Gastrocnemius medialis (tissue), 4 donors: Measurements from ENCODE around the gene RETREG1. TPM values are rescaled to one million over a fixed set of nuclear protein-coding genes. Genes with fewer than 3 reads are reported as not detected.

Experiments
- ATAC-seq, 2 donors: fragments of 150-250 bp; one replicate each; pipeline ENCODE4 v1.9.1; 2016
- DNase-seq, 2 donors: peaks; one replicate each; pipeline ENCODE4 v3.0.0-alpha.2; 2019
- H3K27ac ChIP-seq, 4 donors: fragments of 200-600 bp; sonication (generic); 1 replicate in 1 of 4; 2 replicates in 3 of 4; pipeline ENCODE4 v1.5.1; 2016 to 2018; ENCODE audit warnings: mild to moderate bottlenecking in 2 of 4, moderate library complexity in 1 of 4
- H3K27me3 ChIP-seq, 3 donors: fragments of 200-600 bp; sonication (generic) in 2 of 3; 1 replicate in 1 of 3; 2 replicates in 2 of 3; pipeline versions ENCODE4 v1.5.1 to v1.6.0; 2016 to 2019; ENCODE audit warnings: mild to moderate bottlenecking in 1 of 3, moderate library complexity in 1 of 3
- H3K36me3 ChIP-seq, 2 donors: fragments of 200-600 bp; sonication (generic) in 1 of 2; one replicate each; pipeline ENCODE4 v1.5.1; 2017 to 2018
- H3K4me1 ChIP-seq, 2 donors: fragments of 200-600 bp; sonication (generic) in 1 of 2; one replicate each; pipeline ENCODE4 v1.5.1; 2016 to 2017; ENCODE audit warnings: mild to moderate bottlenecking in 2 of 2
- H3K4me3 ChIP-seq, 4 donors: fragments of 200-600 bp; sonication (generic) in 3 of 4; 1 replicate in 1 of 4; 2 replicates in 3 of 4; pipeline ENCODE4 v1.5.1; 2016 to 2019; ENCODE audit warnings: mild to moderate bottlenecking in 2 of 4
- H3K9me3 ChIP-seq, 3 donors: fragments of 200-600 bp; sonication (generic) in 2 of 3; 1 replicate in 1 of 3; 2 replicates in 2 of 3; pipeline ENCODE4 v1.5.1; 2016 to 2019
- POLR2A ChIP-seq, 2 donors: fragments of 450-650 bp; IDR thresholded peaks; one replicate each; pipeline ENCODE4 v1.6.1; 2017; ENCODE audit warnings: antibody characterized with exemption in 2 of 2, mild to moderate bottlenecking in 2 of 2, moderate library complexity in 2 of 2
- in situ Hi-C, 4 donors: fragments of 200-750 bp; cut with MboI; loops; one replicate each; pipeline versions ENCODE4 v1.15.0 to v1.8.0; 2017; ENCODE audit warnings: low sequenced_read_pairs in 4 of 4
- intact Hi-C: fragments of 100-400 bp; cut with DNase I; formaldehyde crosslinking; loops from one replicate; pipeline ENCODE4 v1.15.1; 2023; ENCODE audit warnings: low total_unique reads
- total RNA-seq, 4 donors: library from RNA; depleted of rRNA; stranded (reverse); fragments of >200 nt; gene quantifications; one replicate each; pipeline versions ENCODE4 v1.1.0 to v1.2.3, GENCODE V29; 2016
- TF ChIP-seq, protein P1 (sequence below), 5 experiments: fragments of 450-650 bp in 3 of 5; fragments of 200-600 bp in 2 of 5; sonication (generic) in 2 of 5; IDR thresholded peaks in 4 of 5; conservative IDR thresholded peaks in 1 of 5; 1 replicate in 4 of 5; 2 replicates in 1 of 5; pipeline ENCODE4 v1.5.1; 2016 to 2019; ENCODE audit warnings: antibody characterized with exemption in 5 of 5, mild to moderate bottlenecking in 3 of 5, moderate library complexity in 3 of 5

The RETREG1 gene
- total RNA-seq, 4 donors from 2014 or later, result 94.2 to 380 (median 305) TPM

DNA sequence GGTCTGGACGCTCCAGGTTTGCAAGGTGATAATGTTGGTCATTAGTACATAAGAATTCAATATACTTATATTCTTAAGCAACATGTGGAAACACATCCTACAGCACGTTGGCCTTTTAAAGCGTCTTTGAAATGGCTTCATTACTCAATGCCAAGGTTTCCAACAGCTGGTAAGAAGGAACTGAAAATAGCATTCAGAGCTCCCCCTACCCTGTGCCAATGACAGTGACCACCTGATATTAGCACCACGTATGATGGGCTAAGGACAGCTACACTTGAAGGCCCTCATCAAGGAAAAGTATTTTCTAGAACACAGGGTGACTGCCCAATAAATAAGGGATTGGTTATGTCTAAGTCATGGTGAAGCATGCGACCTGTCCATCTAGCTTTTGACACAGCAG lies 161.1 kb downstream of the RETREG1 start:
- Histone ChIP-seq H3K27me3 (no peaks in the 10 kb centered on the region), H3K4me3 (no peak overlapping the region), H3K4me1 (peaks cover 62 to 65% of the 10 kb centered on the region in 2 donors), H3K27ac (peak overlapping the region; percentile 68 to 92 (median 76)), H3K36me3 (peaks cover 0 to 32% of the 10 kb centered on the region in 2 donors), H3K9me3 (no peaks in the 10 kb centered on the region)
- TF ChIP-seq, protein P1, sequence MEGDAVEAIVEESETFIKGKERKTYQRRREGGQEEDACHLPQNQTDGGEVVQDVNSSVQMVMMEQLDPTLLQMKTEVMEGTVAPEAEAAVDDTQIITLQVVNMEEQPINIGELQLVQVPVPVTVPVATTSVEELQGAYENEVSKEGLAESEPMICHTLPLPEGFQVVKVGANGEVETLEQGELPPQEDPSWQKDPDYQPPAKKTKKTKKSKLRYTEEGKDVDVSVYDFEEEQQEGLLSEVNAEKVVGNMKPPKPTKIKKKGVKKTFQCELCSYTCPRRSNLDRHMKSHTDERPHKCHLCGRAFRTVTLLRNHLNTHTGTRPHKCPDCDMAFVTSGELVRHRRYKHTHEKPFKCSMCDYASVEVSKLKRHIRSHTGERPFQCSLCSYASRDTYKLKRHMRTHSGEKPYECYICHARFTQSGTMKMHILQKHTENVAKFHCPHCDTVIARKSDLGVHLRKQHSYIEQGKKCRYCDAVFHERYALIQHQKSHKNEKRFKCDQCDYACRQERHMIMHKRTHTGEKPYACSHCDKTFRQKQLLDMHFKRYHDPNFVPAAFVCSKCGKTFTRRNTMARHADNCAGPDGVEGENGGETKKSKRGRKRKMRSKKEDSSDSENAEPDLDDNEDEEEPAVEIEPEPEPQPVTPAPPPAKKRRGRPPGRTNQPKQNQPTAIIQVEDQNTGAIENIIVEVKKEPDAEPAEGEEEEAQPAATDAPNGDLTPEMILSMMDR (IDR thresholded peaks at IDR 0.05 in 4 of 5, conservative IDR thresholded peaks at IDR 0.05 in 1 of 5), result no peak
- ATAC-seq, result peak in 1 of 2 donors; percentile 50
- intact Hi-C loops (loop anchor here (2.0 to 10.0 kb wide), 4 partner anchors 95 to 319 kb away; no protein-coding TSS in a partner anchor), in situ Hi-C loops (loop anchor here in 3 of 4 donors (5.0 to 25.0 kb wide), 3 partner anchors 97 to 732 kb away; no protein-coding TSS in a partner anchor)
- no peak for DNase-seq

DNA sequence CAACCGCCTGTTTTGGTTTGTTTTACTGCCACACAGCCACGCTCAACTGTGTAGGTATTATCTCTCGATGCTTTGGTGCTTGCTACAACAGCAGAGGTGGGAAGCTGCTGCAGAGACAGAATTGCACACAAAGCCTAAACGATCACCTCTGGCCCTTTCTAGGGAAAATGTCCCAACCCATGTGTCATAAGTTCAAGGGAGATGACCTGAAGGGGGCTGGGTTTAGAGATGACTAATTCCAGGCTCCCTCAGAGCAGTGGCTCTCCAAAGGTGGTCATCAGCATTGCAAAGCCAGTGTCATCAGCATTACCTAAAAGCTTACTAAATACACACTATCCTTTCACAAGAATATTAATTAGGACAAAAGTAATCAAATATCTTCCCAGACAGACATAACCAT lies 162.1 kb downstream of the RETREG1 start:
- no peaks in the 10 kb centered on the region for H3K9me3 ChIP-seq
- H3K27ac ChIP-seq, result peak overlapping the region in 1 of 4 donors; percentile 92
- intact Hi-C loops, result loop anchor here (5.0 to 10.0 kb wide), 2 partner anchors 213 to 320 kb away; no protein-coding TSS in a partner anchor
- H3K4me1 ChIP-seq, result peaks cover 52 to 56% of the 10 kb centered on the region in 2 donors
- TF ChIP-seq, protein P1 (IDR thresholded peaks at IDR 0.05 in 4 of 5, conservative IDR thresholded peaks at IDR 0.05 in 1 of 5), result no peak
- TF ChIP-seq POLR2A (IDR thresholded peaks at IDR 0.05), result no peak
- H3K4me3 ChIP-seq, result no peak overlapping the region
- no peak for ATAC-seq
- H3K36me3 ChIP-seq, result peaks cover 2 to 42% of the 10 kb centered on the region in 2 donors
- in situ Hi-C loops, result loop anchor here in 3 of 4 donors (5.0 to 25.0 kb wide), 3 partner anchors 98 to 733 kb away; no protein-coding TSS in a partner anchor
- no peaks in the 10 kb centered on the region for H3K27me3 ChIP-seq
- no peak for DNase-seq

DNA sequence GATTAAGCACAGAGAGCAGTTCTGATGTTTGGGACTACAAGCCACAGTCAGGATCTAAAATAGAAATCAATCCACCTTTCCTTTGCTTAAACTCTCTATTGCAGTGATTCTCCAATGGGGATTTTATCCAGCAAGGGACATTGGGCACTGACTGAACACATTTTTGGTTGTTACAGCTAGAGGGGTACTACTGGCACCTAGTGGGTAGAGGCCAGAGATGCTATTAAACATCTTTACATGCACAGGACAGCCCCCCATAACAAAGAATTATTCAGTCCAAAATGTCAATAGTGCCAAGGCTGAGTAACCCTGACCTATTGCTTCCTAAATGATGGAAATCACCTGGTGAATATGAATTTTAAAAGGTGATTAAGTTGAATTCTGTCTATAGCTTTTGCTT lies 163.2 kb downstream of the RETREG1 start:
- ATAC-seq, result no peak
- no peak overlapping the region for H3K4me3 ChIP-seq
- no peak overlapping the region for H3K27ac ChIP-seq
- H3K9me3 ChIP-seq, result no peaks in the 10 kb centered on the region
- H3K4me1 ChIP-seq, result peaks cover 41 to 45% of the 10 kb centered on the region in 2 donors
- intact Hi-C loops (loop anchor here (10.0 kb wide), 1 partner anchor 321 kb away; no protein-coding TSS in a partner anchor), in situ Hi-C loops (loop anchor here in 3 of 4 donors (25.0 kb wide), 2 partner anchors 334 to 734 kb away; no protein-coding TSS in a partner anchor)
- DNase-seq, result no peak
- H3K27me3 ChIP-seq, result no peaks in the 10 kb centered on the region
- peaks cover 2 to 50% of the 10 kb centered on the region in 2 donors for H3K36me3 ChIP-seq
- no peak for TF ChIP-seq POLR2A (IDR thresholded peaks at IDR 0.05)
- TF ChIP-seq, protein P1 (IDR thresholded peaks at IDR 0.05 in 4 of 5, conservative IDR thresholded peaks at IDR 0.05 in 1 of 5), result no peak

DNA sequence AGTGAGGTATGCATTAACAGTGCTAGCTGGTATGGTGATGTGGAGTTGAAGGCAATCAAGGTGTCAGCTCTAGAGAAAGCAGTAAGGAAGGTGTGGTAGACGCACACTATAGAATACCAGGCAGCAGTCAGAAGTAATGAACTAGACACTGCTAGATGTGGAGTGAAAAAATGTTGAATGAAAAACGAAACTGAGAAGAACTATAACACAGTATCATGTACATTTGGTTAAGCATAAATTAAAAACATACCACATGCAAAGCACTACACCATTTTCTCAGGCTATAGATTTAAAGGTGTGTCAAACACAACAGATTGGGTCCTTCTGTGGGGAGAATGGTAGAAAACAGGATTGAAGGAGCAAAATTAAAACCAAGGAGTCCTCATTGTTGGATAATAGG lies 166.6 kb downstream of the RETREG1 start:
- ATAC-seq (no peak), DNase-seq (no peak)
- Histone ChIP-seq H3K4me1 (peaks cover 9 to 10% of the 10 kb centered on the region in 2 donors), H3K36me3 (peaks cover 2 to 74% of the 10 kb centered on the region in 2 donors), H3K4me3 (no peak overlapping the region), H3K27me3 (no peaks in the 10 kb centered on the region), H3K9me3 (no peaks in the 10 kb centered on the region), H3K27ac (no peak overlapping the region)
- intact Hi-C loops, result loop anchor here (10.0 kb wide), 1 partner anchor 325 kb away; no protein-coding TSS in a partner anchor
- in situ Hi-C loops, result loop anchor here in 3 of 4 donors (25.0 kb wide), 2 partner anchors 337 to 737 kb away; no protein-coding TSS in a partner anchor
- TF ChIP-seq POLR2A (IDR thresholded peaks at IDR 0.05), result no peak

DNA sequence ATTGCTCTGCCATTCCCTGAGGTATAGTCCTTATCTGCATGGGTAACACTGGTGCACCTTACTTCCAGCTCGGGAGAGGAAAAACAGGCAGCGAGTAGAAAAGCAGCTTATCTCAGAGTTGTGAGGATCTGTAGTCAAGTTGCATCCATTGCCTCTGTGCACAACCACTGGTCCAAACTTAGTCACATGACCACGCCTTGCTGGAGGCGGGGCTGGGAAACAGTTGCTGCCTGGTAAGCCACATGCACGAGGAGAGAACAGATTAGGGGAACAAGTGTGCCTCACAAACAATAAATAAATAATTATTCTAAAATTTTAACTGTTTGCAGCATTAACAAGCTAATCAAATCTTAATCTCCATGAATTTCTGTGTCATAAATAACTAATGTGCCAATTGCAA lies 169.8 kb downstream of the RETREG1 start:
- no peak overlapping the region for H3K4me3 ChIP-seq
- in situ Hi-C loops (loop anchor here in 1 of 4 donors (25.0 kb wide), 1 partner anchor 285 kb away; no protein-coding TSS in a partner anchor), intact Hi-C loops (no loop called here)
- H3K27me3 ChIP-seq, result no peaks in the 10 kb centered on the region
- DNase-seq (no peak), ATAC-seq (no peak)
- H3K9me3 ChIP-seq, result no peaks in the 10 kb centered on the region
- H3K27ac ChIP-seq, result no peak overlapping the region
- no peak for TF ChIP-seq POLR2A (IDR thresholded peaks at IDR 0.05)
- TF ChIP-seq, protein P1 (IDR thresholded peaks at IDR 0.05 in 4 of 5, conservative IDR thresholded peaks at IDR 0.05 in 1 of 5), result no peak
- no peaks in the 10 kb centered on the region for H3K4me1 ChIP-seq
- peaks cover 2 to 62% of the 10 kb centered on the region in 2 donors for H3K36me3 ChIP-seq
